Vagina (tissue), 2 donors: ENCODE results near the gene GAB2. TPM values are rescaled to one million over a fixed set of nuclear protein-coding genes. Genes with fewer than 3 reads are reported as not detected.

Experiments
- DNase-seq, 2 donors: peaks; one replicate each; pipeline ENCODE4 v3.0.0-alpha.2; 2017; ENCODE audit errors: extremely low spot score in 2 of 2
- H3K27ac ChIP-seq: fragments of 200-600 bp; sonication (generic); one replicate; pipeline ENCODE4 v1.5.1; 2019
- H3K27me3 ChIP-seq: fragments of 200-600 bp; sonication (generic); one replicate; pipeline ENCODE4 v1.5.1; 2019
- H3K36me3 ChIP-seq, 2 donors: fragments of 200-600 bp; sonication (generic); one replicate each; pipeline ENCODE4 v1.5.1; 2017 to 2019
- H3K4me1 ChIP-seq: fragments of 200-600 bp; sonication (generic); one replicate; pipeline ENCODE4 v1.5.1; 2019
- H3K4me3 ChIP-seq, 2 donors: fragments of 200-600 bp; sonication (generic); 1 replicate in 1 of 2; 2 replicates in 1 of 2; pipeline ENCODE4 v1.5.1; 2016 to 2019
- H3K9me3 ChIP-seq: fragments of 200-600 bp; sonication (generic); one replicate; pipeline ENCODE4 v1.5.1; 2019
- POLR2A ChIP-seq, 2 donors: fragments of 450-650 bp; IDR thresholded peaks; one replicate each; pipeline ENCODE4 v1.6.1; 2017; ENCODE audit warnings: antibody characterized with exemption in 2 of 2, mild to moderate bottlenecking in 2 of 2, moderate library complexity in 2 of 2
- POLR2AphosphoS5 ChIP-seq, 2 donors: sonication (generic); formaldehyde crosslinking; IDR thresholded peaks; one replicate each; pipeline ENCODE4 v1.9.0; 2017; ENCODE audit warnings: antibody characterized with exemption in 2 of 2, mild to moderate bottlenecking in 2 of 2, low read depth in 1 of 2; ENCODE audit not compliant: insufficient read depth in 1 of 2
- intact Hi-C: fragments of 100-400 bp; cut with DNase I; formaldehyde crosslinking; loops from one replicate; pipeline ENCODE4 v1.15.1; 2023
- total RNA-seq: library from RNA; depleted of rRNA; stranded (reverse); fragments of >200 nt; gene quantifications from one replicate; pipeline ENCODE4 v1.2.3, GENCODE V29; 2016
- TF ChIP-seq, protein P1 (sequence below), 3 experiments: fragments of 450-650 bp in 2 of 3; fragments of 200-600 bp in 1 of 3; sonication (generic) in 1 of 3; IDR thresholded peaks; one replicate each; pipeline ENCODE4 v1.5.1; 2017 to 2019; ENCODE audit warnings: antibody characterized with exemption in 3 of 3, mild to moderate bottlenecking in 2 of 3, moderate library complexity in 2 of 3

Gene GAB2
- total RNA-seq, 1 donor from 2014 or later, result 24.6 TPM

DNA sequence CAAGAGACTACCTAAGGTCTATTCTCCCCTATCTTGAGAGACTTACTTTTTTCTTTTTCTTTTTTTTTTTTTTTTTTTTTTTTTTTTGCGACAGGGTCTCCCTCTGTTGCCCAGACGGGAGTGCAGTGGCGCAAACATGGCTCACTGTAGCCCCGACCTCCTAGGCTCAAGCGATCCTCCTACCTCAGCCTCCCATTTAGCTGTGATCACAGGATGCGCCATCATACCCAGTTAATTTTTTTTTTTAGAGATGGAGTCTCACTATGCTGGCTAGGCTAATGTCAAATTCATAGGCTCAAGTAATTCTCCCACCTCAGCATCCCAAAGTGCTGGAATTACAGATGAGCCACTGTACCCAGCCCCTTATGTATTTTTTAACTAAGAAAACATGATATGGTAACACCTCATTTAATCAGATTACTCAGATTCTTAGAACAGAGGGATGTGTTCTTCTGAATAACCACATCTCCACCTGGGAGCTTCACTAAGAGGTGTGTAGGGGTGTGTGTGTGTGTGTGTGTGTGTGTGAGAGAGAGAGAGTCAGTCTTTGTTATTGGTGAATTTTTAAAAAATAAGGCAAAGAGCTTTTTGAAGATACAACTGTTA lies 126.0 kb downstream of the GAB2 start:
- intact Hi-C loops, result no loop called here
- DNase-seq, result no peak
- H3K9me3 ChIP-seq, result no peaks in the 10 kb centered on the region
- no peaks in the 10 kb centered on the region for H3K36me3 ChIP-seq
- no peaks in the 10 kb centered on the region for H3K27me3 ChIP-seq
- H3K27ac ChIP-seq, result no peak overlapping the region
- H3K4me1 ChIP-seq, result no peaks in the 10 kb centered on the region
- no peak for TF ChIP-seq POLR2A (IDR thresholded peaks at IDR 0.05)
- TF ChIP-seq, protein P1, sequence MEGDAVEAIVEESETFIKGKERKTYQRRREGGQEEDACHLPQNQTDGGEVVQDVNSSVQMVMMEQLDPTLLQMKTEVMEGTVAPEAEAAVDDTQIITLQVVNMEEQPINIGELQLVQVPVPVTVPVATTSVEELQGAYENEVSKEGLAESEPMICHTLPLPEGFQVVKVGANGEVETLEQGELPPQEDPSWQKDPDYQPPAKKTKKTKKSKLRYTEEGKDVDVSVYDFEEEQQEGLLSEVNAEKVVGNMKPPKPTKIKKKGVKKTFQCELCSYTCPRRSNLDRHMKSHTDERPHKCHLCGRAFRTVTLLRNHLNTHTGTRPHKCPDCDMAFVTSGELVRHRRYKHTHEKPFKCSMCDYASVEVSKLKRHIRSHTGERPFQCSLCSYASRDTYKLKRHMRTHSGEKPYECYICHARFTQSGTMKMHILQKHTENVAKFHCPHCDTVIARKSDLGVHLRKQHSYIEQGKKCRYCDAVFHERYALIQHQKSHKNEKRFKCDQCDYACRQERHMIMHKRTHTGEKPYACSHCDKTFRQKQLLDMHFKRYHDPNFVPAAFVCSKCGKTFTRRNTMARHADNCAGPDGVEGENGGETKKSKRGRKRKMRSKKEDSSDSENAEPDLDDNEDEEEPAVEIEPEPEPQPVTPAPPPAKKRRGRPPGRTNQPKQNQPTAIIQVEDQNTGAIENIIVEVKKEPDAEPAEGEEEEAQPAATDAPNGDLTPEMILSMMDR (IDR thresholded peaks at IDR 0.05), result no peak
- TF ChIP-seq POLR2AphosphoS5 (IDR thresholded peaks at IDR 0.05; ENCODE audit: insufficient read depth in 1 of 2, low read depth in 1 of 2), result no peak
- H3K4me3 ChIP-seq, result no peak overlapping the region

DNA sequence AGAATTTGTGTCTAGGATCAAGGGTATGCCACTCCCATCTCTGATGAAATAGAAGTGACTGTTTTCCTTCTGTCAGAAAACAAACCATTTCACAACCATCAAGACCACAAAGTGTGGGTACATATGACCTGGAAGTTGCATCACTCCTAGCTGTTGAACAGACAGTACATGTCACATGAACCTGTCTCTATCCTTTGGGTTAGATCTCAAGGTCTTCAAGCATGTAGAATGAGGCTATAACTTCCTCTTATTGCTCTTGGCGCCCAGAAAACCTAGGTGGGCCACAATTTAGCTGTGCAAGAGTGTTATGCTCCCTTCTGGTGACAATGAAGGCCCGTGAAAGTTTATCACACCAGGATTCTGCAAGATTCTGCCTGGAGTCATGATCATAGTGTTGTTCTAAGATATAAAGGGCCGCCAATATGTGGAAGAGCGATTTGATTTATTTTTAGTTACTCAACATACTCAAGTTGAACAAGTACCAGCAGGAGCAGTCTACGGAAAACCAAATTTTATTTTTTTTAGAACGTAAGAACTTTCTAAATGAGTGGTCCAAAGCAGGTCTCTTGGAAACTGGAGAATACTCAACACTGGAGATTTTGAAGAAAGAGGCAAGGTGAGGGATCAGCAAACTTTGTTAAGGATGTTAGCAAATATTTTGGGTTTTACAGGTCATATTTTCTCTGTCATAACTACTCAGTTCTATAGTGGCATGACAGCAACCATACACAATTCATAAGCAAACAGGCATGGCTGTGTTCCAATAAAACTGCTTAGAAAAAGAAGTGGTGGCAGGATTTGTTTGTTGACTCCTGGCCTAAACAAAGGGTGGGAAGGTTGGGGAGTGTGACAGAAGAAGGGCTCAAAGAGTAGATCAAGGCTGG lies 127.1 kb downstream of the GAB2 start:
- H3K27me3 ChIP-seq, result no peaks in the 10 kb centered on the region
- TF ChIP-seq POLR2A (IDR thresholded peaks at IDR 0.05) (no peak), POLR2AphosphoS5 (IDR thresholded peaks at IDR 0.05; ENCODE audit: insufficient read depth in 1 of 2, low read depth in 1 of 2) (no peak)
- TF ChIP-seq, protein P1 (IDR thresholded peaks at IDR 0.05), result no peak
- intact Hi-C loops, result no loop called here
- H3K4me1 ChIP-seq, result no peaks in the 10 kb centered on the region
- H3K9me3 ChIP-seq, result no peaks in the 10 kb centered on the region
- no peaks in the 10 kb centered on the region for H3K36me3 ChIP-seq
- no peak overlapping the region for H3K4me3 ChIP-seq
- no peak for DNase-seq
- H3K27ac ChIP-seq, result no peak overlapping the region

- TF ChIP-seq POLR2A (IDR thresholded peaks at IDR 0.05), result no peak
- TF ChIP-seq POLR2AphosphoS5 (IDR thresholded peaks at IDR 0.05; ENCODE audit: insufficient read depth in 1 of 2, low read depth in 1 of 2), result no peak
- TF ChIP-seq, protein P1 (IDR thresholded peaks at IDR 0.05), result no peak
- Histone ChIP-seq H3K4me1 (no peaks in the 10 kb centered on the region), H3K36me3 (no peaks in the 10 kb centered on the region), H3K9me3 (no peaks in the 10 kb centered on the region), H3K4me3 (no peak overlapping the region), H3K27ac (no peak overlapping the region), H3K27me3 (no peaks in the 10 kb centered on the region)
- intact Hi-C loops, result no loop called here
- no peak for DNase-seq
Observed at GRCh38 chr11:78289552-78290292, 127.9 kb downstream of the GAB2 start.

GRCh38 chr11:78284260-78284659 lies 133.4 kb downstream of the GAB2 start:
- DNase-seq, result no peak
- H3K36me3 ChIP-seq, result no peaks in the 10 kb centered on the region
- no peak overlapping the region for H3K4me3 ChIP-seq
- TF ChIP-seq, protein P1 (IDR thresholded peaks at IDR 0.05), result no peak
- TF ChIP-seq POLR2AphosphoS5 (IDR thresholded peaks at IDR 0.05; ENCODE audit: insufficient read depth in 1 of 2, low read depth in 1 of 2) (no peak), POLR2A (IDR thresholded peaks at IDR 0.05) (no peak)
- H3K4me1 ChIP-seq, result no peaks in the 10 kb centered on the region
- no peaks in the 10 kb centered on the region for H3K9me3 ChIP-seq
- intact Hi-C loops, result no loop called here
- no peaks in the 10 kb centered on the region for H3K27me3 ChIP-seq
- H3K27ac ChIP-seq, result no peak overlapping the region
